HAP-1 (cell line): Measurements from ENCODE around the gene FLRT1.

ENCODE experiments used
- DNase-seq, 2 experiments: peaks; one replicate each; pipeline ENCODE4 v3.0.0-alpha.2; 2016 to 2020; ENCODE audit warnings: low spot score in 2 of 2
- H3K27me3 ChIP-seq: fragments of 250-450 bp; sonication (Bioruptor Pico); 2 replicates; pipeline ENCODE4 v1.5.1; 2020; ENCODE audit warnings: low read depth, mild to moderate bottlenecking, moderate library complexity
- H3K36me3 ChIP-seq: fragments of 250-450 bp; sonication (Bioruptor Pico); replicated peaks from 2 replicates; pipeline ENCODE4 v1.5.1; 2020; ENCODE audit warnings: mild to moderate bottlenecking
- H3K4me1 ChIP-seq: fragments of 250-450 bp; sonication (Bioruptor Pico); 2 replicates; pipeline ENCODE4 v1.5.1; 2020; ENCODE audit warnings: mild to moderate bottlenecking
- H3K4me3 ChIP-seq: fragments of 250-450 bp; sonication (Bioruptor Pico); 2 replicates; pipeline ENCODE4 v1.5.1; 2020; ENCODE audit warnings: mild to moderate bottlenecking, moderate library complexity
- H3K9me3 ChIP-seq: fragments of 250-450 bp; sonication (Bioruptor Pico); 2 replicates; pipeline ENCODE4 v1.5.1; 2020; ENCODE audit warnings: mild to moderate bottlenecking, moderate library complexity
- in situ Hi-C: fragments of 300-500 bp; cut with MboI; formaldehyde crosslinking; loops from 3 replicates; pipeline ENCODE4 v1.14.3; 2020; ENCODE audit warnings: low sequenced_read_pairs, inconsistent platforms, mixed read lengths

FLRT1 gene

DNA sequence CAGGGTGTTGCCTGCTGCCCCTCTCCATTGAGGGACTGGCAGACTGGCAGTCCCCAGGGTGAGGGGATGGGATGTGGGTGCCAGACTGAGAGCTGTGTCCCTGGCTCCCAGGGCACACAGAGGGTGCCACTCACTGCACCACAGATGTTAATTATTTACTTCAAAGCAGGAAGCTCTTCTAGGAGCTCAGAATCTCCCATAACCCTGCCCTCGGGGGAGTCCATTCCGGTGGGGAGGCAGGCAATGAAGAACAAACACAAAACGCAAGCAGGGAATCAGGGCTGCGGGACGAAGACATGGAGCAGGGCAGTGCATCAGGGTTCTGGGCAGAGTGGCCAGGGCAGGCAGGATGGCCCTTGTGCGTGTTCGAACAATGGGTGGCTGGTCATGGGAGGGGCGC is 24.4 kb upstream of the FLRT1 start:
- Histone ChIP-seq H3K27me3 (no peaks in the 10 kb centered on the region), H3K36me3 (no peaks in the 10 kb centered on the region), H3K4me1 (no peaks in the 10 kb centered on the region), H3K4me3 (no peak overlapping the region), H3K9me3 (no peaks in the 10 kb centered on the region)
- in situ Hi-C loops: no loop called here
- no peak for DNase-seq

DNA sequence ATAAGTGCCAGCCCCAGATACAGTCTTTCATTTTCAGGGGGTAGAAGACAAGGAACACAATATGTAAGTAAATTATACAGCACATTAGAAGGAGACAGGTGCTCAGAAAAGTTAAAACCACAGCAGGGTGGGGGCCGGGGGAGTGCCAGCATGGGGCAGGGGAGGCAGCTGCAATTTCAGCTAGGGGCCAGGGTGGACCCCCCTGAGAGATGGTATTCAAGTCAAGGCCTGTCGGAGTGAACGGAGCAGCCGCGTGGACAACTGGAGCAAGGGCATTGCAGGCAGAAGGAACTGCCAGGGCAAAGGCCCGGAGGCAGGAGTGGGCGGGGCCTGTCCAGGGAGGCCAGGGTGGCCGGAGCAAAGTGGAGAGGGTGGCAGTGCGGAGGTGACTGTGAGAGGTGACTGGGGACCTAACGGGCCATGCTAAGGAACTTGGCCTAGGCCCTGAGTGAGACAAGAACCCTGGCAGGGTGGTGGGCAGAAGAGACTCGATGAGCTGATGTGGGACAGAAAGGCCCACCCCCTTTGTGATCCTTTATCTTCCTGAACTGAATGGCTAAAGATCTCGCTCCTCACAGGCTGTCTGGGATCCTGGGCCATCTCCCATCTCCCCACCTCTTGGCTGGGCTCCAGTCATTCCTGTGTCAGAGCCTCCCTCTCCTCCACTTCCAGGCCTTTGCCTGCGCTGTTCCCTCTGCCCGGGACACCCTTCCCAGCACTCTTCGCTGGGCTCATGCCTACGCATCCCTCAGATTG is 22.4 kb upstream of the FLRT1 start:
- no peaks in the 10 kb centered on the region for H3K27me3 ChIP-seq
- H3K36me3 ChIP-seq: no peaks in the 10 kb centered on the region
- in situ Hi-C loops: no loop called here
- no peaks in the 10 kb centered on the region for H3K9me3 ChIP-seq
- no peak overlapping the region for H3K4me3 ChIP-seq
- H3K4me1 ChIP-seq: no peaks in the 10 kb centered on the region
- no peak for DNase-seq

DNA sequence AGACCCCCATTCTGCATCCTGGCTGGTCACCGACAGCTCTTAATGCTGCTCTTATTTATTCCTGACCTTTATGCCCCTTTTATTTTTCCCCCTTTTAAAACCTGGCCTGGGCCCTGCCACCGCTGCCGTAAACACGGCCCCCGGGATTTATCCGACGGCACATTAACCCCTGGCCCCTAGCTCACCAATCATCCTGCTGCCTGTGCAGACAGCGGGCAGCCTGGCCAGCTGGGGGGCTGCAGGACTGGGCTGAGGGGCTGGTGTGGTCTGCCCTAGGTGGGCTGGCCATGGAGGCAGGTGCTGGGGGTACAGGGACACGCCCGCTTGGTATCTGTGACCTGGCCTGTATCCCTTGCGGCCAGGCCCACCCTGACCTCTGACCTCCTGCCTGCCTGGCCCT is 21.4 kb upstream of the FLRT1 start:
- H3K9me3 ChIP-seq: no peaks in the 10 kb centered on the region
- H3K27me3 ChIP-seq: no peaks in the 10 kb centered on the region
- no peaks in the 10 kb centered on the region for H3K36me3 ChIP-seq
- H3K4me1 ChIP-seq: no peaks in the 10 kb centered on the region
- in situ Hi-C loops: no loop called here
- no peak overlapping the region for H3K4me3 ChIP-seq
- DNase-seq: no peak

DNA sequence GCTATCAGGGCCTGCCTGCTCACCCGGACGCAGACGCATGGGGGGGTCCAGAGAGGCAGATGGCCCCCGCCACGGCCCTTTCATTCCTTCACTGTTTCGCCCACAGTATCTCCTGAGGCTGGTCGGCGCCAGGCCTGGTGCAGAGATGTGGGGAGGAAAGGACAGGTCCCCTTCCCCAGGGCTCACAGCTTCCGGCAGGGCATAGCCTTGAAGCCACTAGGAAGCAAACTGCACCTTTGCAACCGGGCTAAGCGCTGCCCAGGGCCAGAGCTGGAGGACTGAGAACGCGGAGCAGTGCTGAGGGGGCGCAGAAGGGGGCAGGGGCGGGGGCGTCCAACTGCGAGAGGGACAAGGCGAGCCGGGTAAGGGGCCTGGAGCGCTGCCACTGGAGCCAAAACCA is 20.2 kb upstream of the FLRT1 start:
- H3K9me3 ChIP-seq: no peaks in the 10 kb centered on the region
- DNase-seq: no peak
- peaks cover 4% of the 10 kb centered on the region; the same call in 1 of the 2 replicates for H3K27me3 ChIP-seq
- H3K4me1 ChIP-seq: no peaks in the 10 kb centered on the region
- in situ Hi-C loops: no loop called here
- H3K4me3 ChIP-seq: no peak overlapping the region
- no peaks in the 10 kb centered on the region for H3K36me3 ChIP-seq

DNA sequence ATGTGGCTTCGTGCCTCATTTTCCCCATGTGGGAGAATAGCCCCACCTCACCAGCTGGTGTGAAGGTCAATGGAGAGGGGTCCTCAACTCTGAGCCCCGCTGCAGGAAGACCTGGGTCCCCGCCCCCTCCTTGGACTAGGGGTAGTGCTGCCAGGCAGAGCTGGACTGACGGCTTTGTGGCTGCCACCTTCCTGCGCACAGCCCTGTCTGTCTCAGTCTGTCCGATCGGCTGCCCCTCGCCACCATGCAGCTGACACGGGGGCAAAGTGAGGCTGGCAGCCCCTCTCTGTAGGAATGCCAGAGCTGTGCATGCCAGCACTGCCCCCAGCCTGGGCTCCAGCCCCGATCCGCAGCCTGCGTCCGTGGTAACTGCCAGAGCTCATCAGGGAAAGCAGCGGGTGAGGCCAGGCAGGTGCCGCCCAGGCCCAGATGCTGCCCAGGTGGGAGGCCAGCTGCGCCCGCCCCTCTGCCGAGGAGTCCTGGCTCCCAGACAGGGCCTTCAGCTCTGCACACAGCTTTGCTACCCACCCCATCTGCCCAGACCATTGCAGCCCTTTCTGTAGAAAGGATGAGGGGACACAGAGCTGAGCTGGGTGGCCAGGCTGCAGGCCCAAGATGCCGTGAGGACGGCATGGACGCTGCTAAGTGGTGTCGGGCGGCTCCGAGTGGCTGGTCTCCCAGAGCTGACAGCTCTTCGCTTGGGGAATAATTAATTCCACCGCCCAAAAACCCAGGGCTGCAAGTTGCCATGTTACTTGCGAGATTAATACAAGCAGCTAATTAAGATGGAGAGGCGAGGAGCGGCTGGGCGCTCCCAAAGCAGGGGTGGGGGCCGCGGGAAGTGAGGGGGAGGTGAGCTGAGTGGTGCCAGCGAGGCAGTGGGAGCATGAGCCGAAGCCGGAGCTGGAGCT is 19.5 kb upstream of the FLRT1 start:
- DNase-seq: no peak
- H3K4me1 ChIP-seq: no peaks in the 10 kb centered on the region
- H3K36me3 ChIP-seq: no peaks in the 10 kb centered on the region
- in situ Hi-C loops: no loop called here
- H3K9me3 ChIP-seq: no peaks in the 10 kb centered on the region
- H3K27me3 ChIP-seq: peaks cover 4% of the 10 kb centered on the region; the same call in 1 of the 2 replicates
- no peak overlapping the region for H3K4me3 ChIP-seq

DNA sequence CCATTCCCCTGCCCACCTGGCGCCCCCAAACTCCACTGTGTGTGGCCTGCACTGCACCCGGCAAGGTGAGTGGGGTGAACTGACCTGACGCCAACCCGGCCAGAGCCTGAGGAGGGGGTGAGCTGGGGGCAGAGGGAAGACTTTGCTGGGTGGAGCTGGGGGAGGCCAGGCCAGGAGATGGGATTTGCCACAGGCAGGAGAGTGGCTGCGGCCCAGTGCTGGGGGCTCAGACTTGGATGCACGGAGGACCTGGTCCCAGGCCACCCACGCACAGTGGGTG is 17.8 kb upstream of the FLRT1 start:
- no peaks in the 10 kb centered on the region for H3K36me3 ChIP-seq
- DNase-seq: no peak
- H3K27me3 ChIP-seq: peaks cover 4% of the 10 kb centered on the region; the same call in 1 of the 2 replicates
- H3K9me3 ChIP-seq: no peaks in the 10 kb centered on the region
- in situ Hi-C loops: no loop called here
- no peak overlapping the region for H3K4me3 ChIP-seq
- H3K4me1 ChIP-seq: no peaks in the 10 kb centered on the region

DNA sequence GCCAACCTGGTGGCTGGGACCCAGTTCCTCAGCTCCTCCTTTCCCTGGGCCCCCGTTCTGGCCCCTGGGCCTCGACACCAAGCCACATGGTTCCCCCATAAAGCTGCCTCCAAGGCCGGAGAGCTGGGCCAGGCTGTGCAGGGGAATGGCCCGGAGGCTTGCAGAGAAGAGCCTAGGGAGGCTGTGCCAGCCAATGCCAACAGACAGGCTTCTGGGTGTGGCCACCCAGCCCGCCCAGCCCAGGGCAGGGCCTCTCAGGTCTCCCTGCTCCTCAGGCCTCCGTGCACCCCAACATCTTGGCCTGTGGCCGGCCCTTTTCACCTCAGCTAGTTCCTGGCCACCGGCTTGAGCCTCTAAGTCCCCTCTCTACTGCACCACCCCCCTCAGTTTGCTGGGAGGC is 17.4 kb upstream of the FLRT1 start:
- no peak overlapping the region for H3K4me3 ChIP-seq
- H3K4me1 ChIP-seq: no peaks in the 10 kb centered on the region
- peaks cover 4% of the 10 kb centered on the region; the same call in 1 of the 2 replicates for H3K27me3 ChIP-seq
- DNase-seq: no peak
- in situ Hi-C loops: no loop called here
- no peaks in the 10 kb centered on the region for H3K9me3 ChIP-seq
- no peaks in the 10 kb centered on the region for H3K36me3 ChIP-seq

DNA sequence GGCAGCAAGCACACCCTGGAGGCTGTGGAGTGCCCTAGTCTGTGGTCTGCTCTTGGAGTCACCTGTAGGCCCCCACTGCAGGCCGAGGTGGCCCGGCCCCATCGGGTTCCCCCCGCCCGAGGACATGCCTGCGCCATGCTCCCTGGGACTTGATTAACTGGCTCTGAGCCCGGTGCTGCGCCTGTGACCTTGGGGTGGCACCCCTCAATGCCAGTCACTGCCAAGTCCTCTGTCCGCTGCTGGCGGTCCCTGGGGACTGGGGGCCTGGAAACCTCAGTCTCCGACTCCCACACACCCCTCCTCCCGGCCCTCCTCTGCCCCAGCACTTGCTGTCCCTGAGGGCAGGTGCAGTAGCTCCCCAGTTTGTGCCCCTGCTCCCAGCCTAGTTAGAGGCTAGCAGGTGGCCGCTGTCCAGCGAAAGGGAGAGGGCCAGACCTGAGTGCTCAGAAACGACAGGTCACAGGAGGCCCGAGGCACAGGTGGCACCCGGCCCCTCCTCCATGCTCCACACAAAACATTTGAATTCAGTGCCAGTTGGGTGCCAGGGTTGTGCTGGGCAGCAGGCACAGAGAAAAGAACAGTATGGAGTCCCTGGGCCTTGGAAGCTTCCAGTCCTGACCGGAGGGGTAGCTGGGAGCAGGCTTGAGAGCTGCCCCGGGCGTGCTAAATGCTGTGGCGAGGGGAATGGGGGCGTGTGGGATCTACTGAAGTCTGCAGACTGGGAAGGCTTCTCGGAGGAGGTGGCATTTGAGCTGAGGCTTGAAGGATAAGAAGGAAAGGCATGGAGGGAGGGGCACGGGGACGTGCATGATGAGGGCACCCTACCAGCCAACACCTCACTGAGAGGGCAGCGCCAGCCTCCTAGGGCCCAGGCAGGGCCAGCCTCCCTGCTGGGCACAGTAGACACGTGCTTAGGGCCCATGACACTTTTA is 16.4 kb upstream of the FLRT1 start:
- Histone ChIP-seq H3K9me3 (no peaks in the 10 kb centered on the region), H3K4me1 (no peaks in the 10 kb centered on the region), H3K36me3 (no peaks in the 10 kb centered on the region), H3K27me3 (peaks cover 4% of the 10 kb centered on the region; the same call in 1 of the 2 replicates), H3K4me3 (no peak overlapping the region)
- in situ Hi-C loops: no loop called here
- DNase-seq: no peak

DNA sequence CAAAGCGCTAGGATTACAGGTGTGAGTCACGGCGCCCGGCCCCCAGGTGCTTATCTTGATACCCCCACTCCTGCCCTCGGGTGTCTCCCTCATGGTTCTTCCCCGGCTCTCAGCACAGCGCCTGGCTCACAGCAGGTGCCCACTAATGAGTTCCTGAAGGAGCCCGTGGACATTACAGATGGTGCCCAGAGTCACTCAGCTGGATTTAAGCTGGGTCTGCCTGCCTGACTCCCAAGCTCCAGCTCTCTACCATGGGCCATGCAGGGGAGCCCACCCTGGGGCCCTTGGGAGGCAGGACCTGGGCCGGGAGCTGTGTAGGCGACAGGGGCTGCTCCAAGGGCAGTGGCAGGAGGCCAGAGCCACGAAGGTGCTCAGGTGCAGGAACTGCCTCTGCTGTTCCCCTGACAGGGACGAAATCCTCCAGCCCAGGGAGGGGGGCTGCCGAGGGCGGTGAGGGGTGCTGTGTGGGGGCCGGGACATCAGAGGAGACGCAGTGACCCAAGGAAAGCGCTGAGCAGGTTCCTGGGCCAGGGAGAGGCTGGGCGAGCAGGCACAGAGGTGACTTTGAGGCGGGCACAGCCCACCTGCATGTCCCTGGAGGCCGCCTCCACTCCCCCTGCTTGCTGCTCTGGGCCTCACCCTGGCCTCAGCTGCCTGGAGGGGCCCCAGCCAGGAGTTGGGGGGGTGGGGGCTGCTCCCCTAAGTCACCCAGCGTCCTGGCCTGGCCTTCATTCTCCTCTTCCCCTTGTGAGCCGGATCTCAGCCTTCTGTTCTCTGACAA is 14.6 kb upstream of the FLRT1 start:
- H3K4me3 ChIP-seq: no peak overlapping the region
- no peaks in the 10 kb centered on the region for H3K36me3 ChIP-seq
- no peak for DNase-seq
- no peaks in the 10 kb centered on the region for H3K4me1 ChIP-seq
- no peaks in the 10 kb centered on the region for H3K9me3 ChIP-seq
- in situ Hi-C loops: no loop called here
- peaks cover 4% of the 10 kb centered on the region; the same call in 1 of the 2 replicates for H3K27me3 ChIP-seq

DNA sequence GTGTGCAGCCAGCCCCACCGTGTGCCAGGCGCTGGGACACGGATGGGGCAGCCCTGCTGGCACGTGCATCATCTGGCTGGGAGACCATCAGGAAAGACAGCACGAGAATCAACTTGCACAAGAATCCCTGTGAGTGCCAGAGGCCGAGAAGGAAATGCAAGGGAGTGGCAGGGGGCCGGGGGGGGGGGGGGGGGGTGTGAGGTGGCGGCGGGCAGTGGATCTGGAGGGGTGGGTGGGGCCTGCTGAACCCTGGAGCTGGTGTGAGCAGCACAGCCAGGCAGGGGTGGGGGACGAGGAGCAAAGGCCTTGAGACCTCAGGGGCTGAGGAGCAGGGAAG is 14.0 kb upstream of the FLRT1 start:
- Histone ChIP-seq H3K9me3 (no peaks in the 10 kb centered on the region), H3K4me3 (no peak overlapping the region), H3K4me1 (no peaks in the 10 kb centered on the region), H3K27me3 (peaks cover 4% of the 10 kb centered on the region; the same call in 1 of the 2 replicates), H3K36me3 (no peaks in the 10 kb centered on the region)
- in situ Hi-C loops: no loop called here
- no peak for DNase-seq

DNA sequence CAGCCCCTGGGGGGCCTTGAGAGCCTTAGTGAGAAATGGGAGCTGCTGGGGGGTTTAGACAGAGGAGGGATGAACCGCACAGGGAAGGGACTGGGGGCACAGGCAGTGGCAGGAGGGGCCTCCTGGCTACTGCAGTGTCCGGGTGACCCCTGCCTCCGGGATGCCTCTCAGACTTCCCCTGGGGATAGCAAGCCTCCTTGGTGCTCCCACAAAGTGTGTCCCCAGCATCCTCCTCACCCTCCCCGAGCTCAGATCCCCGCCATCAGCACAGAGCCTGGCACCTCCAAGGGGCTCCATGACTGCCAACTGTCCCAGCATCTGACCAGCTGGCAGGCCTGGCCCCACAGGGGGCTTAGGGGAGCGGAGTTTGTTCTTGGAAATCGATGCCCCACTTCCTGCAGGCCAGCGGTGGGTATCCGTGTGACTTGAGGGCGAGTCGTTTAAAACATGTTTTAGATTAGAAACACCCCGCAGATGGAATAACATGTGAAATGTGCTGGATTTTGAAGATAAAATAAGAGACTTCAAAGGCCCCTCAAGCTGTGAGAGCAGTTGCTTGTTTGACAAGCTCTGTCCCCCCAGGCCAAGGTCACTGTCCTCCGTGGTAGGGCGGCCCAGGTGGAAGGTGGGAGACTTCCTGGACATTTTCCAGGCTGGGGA is 13.5 kb upstream of the FLRT1 start:
- in situ Hi-C loops: no loop called here
- Histone ChIP-seq H3K27me3 (peaks cover 4% of the 10 kb centered on the region; the same call in 1 of the 2 replicates), H3K4me1 (no peaks in the 10 kb centered on the region), H3K4me3 (no peak overlapping the region), H3K36me3 (no peaks in the 10 kb centered on the region), H3K9me3 (no peaks in the 10 kb centered on the region)
- no peak for DNase-seq

DNA sequence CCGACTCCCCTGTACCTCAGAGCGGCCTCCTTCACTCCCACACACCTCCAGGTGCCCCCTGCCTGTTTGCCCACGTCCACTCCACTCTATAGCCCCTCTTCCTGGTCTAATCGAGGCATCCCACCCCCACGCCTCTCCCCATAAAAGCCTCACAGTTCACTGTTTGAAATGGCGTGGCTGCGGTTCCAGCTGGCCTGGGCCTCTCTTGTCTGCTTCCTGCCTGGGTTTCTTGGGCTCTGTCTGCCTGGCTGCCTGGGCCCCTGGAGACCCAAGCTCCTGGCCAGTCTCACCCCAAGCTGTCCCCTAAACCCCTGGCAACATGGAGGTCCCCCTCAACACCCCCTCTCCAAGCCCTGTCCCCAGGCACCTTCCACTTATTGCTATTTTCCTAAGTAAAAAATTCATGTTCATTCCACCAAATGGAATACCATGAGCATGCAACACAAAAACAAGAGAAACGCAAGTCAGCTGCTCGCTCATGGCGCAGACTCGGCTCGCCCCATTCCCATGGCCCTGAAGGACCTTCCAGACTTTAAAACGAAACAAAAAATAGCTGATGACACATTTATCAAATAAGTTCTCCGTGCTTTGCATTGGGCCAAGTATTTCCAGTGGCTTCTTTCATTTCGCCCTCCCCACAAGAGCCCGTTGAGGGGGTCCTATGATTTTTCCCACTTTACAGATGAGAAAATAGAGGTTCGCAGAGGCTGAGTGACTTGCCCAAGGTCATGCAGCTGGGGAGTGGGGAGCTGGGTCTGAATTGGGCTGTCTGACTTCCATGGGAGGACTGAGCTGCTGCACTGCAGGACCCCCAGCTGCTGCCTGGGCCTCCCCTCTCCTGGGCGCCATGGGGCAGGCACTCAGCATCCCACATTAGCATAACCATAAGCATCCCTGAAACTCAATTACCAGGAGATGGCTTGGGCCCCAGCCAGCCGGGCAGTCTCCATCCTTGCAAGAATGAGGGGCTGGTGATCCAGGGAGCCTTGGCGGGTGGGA is 11.7 kb upstream of the FLRT1 start:
- Histone ChIP-seq H3K4me1 (no peaks in the 10 kb centered on the region; the same call in 1 of the 2 replicates), H3K27me3 (peaks cover 4% of the 10 kb centered on the region; the same call in 1 of the 2 replicates), H3K9me3 (no peaks in the 10 kb centered on the region), H3K36me3 (no peaks in the 10 kb centered on the region), H3K4me3 (no peak overlapping the region)
- in situ Hi-C loops: no loop called here
- no peak for DNase-seq
